ENCODE results near the gene COL6A6. TPM values are rescaled to one million over a fixed set of nuclear protein-coding genes. Genes with fewer than 3 reads are reported as not detected.

Gene COL6A6
- total RNA-seq, 1 experiment from 2014 or later = not detected

GRCh38 chr3:130506031-130506430 is 10.9 kb upstream of the COL6A6 start (continued):
- TF ChIP-seq REST (IDR thresholded peaks at IDR 0.05; ENCODE audit: low read depth) (no peak), JUND (IDR thresholded peaks at IDR 0.05) (no peak)

- H3K79me2 ChIP-seq (ENCODE audit: insufficient read depth, low read length) = no peaks in the 10 kb centered on the region
- H3K9me2 ChIP-seq (ENCODE audit: insufficient read depth) = no peaks in the 10 kb centered on the region
- ChIA-PET POLR2A (no interaction called here), CTCF (no interaction called here), RAD21 (ENCODE audit: low non-redundant PET in 1 of 2, low total read pairs in 2 of 2, uncharacterized antibody in 2 of 2, unreplicated experiment in 2 of 2) (no interaction called here)
- ATAC-seq = no peak
- intact Hi-C loops (cut with micrococcal nuclease) = no loop called here
- H2AFZ ChIP-seq (ENCODE audit: low read depth, low read length, poor library complexity, severe bottlenecking) = no peak overlapping the region
- H3K4me2 ChIP-seq (ENCODE audit: low read length) = no peak overlapping the region
- no TSS peak for BruUV-seq (replicated peaks)
- no peak overlapping the region for H3K9ac ChIP-seq (ENCODE audit: low read length)
- DNase-seq (ENCODE audit: low read depth, low spot score) = no peak
- no peaks in the 10 kb centered on the region for H3K36me3 ChIP-seq (ENCODE audit: control insufficient read depth in 1 of 2, insufficient read depth in 2 of 2, low read length in 2 of 2)
- H3K9me3 ChIP-seq (ENCODE audit: control insufficient read depth in 1 of 2, insufficient read depth in 1 of 2, low read depth in 1 of 2, low read length in 2 of 2) = no peaks in the 10 kb centered on the region
- no peak overlapping the region for H3K27ac ChIP-seq (ENCODE audit: low read depth, low read length)
- H3K4me1 ChIP-seq (ENCODE audit: control insufficient read depth in 1 of 2, insufficient read depth in 2 of 2, low read length in 2 of 2) = no peaks in the 10 kb centered on the region
- no peak overlapping the region for H3K4me3 ChIP-seq (replicated peaks in 1 of 2; ENCODE audit: low read depth in 1 of 2, low read length in 2 of 2)
- no peaks in the 10 kb centered on the region for H4K20me1 ChIP-seq (ENCODE audit: insufficient read depth)
- H3K27me3 ChIP-seq (ENCODE audit: insufficient read depth, low read length) = peaks cover 75% of the 10 kb centered on the region
- TF ChIP-seq, protein P1, sequence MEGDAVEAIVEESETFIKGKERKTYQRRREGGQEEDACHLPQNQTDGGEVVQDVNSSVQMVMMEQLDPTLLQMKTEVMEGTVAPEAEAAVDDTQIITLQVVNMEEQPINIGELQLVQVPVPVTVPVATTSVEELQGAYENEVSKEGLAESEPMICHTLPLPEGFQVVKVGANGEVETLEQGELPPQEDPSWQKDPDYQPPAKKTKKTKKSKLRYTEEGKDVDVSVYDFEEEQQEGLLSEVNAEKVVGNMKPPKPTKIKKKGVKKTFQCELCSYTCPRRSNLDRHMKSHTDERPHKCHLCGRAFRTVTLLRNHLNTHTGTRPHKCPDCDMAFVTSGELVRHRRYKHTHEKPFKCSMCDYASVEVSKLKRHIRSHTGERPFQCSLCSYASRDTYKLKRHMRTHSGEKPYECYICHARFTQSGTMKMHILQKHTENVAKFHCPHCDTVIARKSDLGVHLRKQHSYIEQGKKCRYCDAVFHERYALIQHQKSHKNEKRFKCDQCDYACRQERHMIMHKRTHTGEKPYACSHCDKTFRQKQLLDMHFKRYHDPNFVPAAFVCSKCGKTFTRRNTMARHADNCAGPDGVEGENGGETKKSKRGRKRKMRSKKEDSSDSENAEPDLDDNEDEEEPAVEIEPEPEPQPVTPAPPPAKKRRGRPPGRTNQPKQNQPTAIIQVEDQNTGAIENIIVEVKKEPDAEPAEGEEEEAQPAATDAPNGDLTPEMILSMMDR (IDR thresholded peaks at IDR 0.05 in 2 of 3, conservative IDR thresholded peaks at IDR 0.05 in 1 of 3; ENCODE audit: borderline replicate concordance in 1 of 3, insufficient read depth in 1 of 3, low read depth in 2 of 3, low read length in 2 of 3) = no peak
- TF ChIP-seq ELF1 (IDR thresholded peaks at IDR 0.05; ENCODE audit: borderline replicate concordance, low read depth) (no peak), JUND (IDR thresholded peaks at IDR 0.05) (no peak), ZBTB33 (IDR thresholded peaks at IDR 0.05; ENCODE audit: extremely low read depth, insufficient replicate concordance, low read length) (no peak), EZH2phosphoT487 (IDR thresholded peaks at IDR 0.05; ENCODE audit: borderline replicate concordance) (no peak), ATF3 (IDR thresholded peaks at IDR 0.05) (no peak), SP1 (IDR thresholded peaks at IDR 0.05; ENCODE audit: low read depth) (no peak), REST (IDR thresholded peaks at IDR 0.05; ENCODE audit: low read depth) (no peak), TCF7L2 (IDR thresholded peaks at IDR 0.05; ENCODE audit: borderline replicate concordance, extremely low read depth, insufficient read depth, insufficient read length) (no peak), POLR2AphosphoS5 (IDR thresholded peaks at IDR 0.05; ENCODE audit: low read depth, low read length) (no peak), FOSL1 (IDR thresholded peaks at IDR 0.05; ENCODE audit: low read depth) (no peak), ZFX (IDR thresholded peaks at IDR 0.05) (no peak), MAX (IDR thresholded peaks at IDR 0.05) (no peak)
Observed at GRCh38 chr3:130507746-130508145, 9.2 kb upstream of the COL6A6 start.
